DMS79 treated with DMSO at 0.1 percent for 48 hours (cell line): Measurements from ENCODE around the gene SEMA3B.
"Not testable (repeated sequence)": the region's sequence is repeated elsewhere in the genome, so short reads cannot be mapped to it uniquely, and the experiment has no call there.

Experiments
- DNase-seq: peaks from one replicate; lab custom pipeline; 2025; lab: John Stamatoyannopoulos, UW

SEMA3B gene

GRCh38 chr3:50294089-50294488 lies 25.1 kb downstream of the SEMA3B start:
- no peak for DNase-seq

GRCh38 chr3:50294492-50295403 lies 25.8 kb downstream of the SEMA3B start:
- no peak for DNase-seq

- DNase-seq: no peak
These were observed 26.8 kb downstream of the SEMA3B start for GRCh38 chr3:50295553-50296431.

GRCh38 chr3:50296721-50297383 lies 27.9 kb downstream of the SEMA3B start:
- no peak for DNase-seq

GRCh38 chr3:50297384-50297775 lies 28.4 kb downstream of the SEMA3B start:
- no peak for DNase-seq

GRCh38 chr3:50297896-50298725 lies 29.2 kb downstream of the SEMA3B start:
- DNase-seq: no peak

GRCh38 chr3:50298836-50299637 lies 30.1 kb downstream of the SEMA3B start, which contains the start of the genes HYAL3 and NAA80:
TSS of gene HYAL3 (minus strand) at chr3:50299405. CDS start at chr3:50295602, 3,803 bp downstream.
TSS of gene NAA80 (minus strand) at chr3:50299405. CDS start at chr3:50297463, 1,942 bp downstream.
- DNase-seq: peak; percentile 88

GRCh38 chr3:50299638-50299928 lies 30.6 kb downstream of the SEMA3B start:
- no peak for DNase-seq

GRCh38 chr3:50299929-50300680 lies 31.2 kb downstream of the SEMA3B start:
- no peak for DNase-seq

- no peak for DNase-seq
These were observed 31.8 kb downstream of the SEMA3B start for GRCh38 chr3:50300681-50301254.

- no peak for DNase-seq
These were observed 33.4 kb downstream of the SEMA3B start for GRCh38 chr3:50302095-50303012.

GRCh38 chr3:50303013-50303815 lies 34.3 kb downstream of the SEMA3B start, which contains the start of gene HYAL1:
TSS of gene HYAL1 (minus strand) at chr3:50303574. CDS start at chr3:50302956, 618 bp downstream.
- DNase-seq: no peak

- DNase-seq: no peak
These were observed 35.7 kb downstream of the SEMA3B start for GRCh38 chr3:50304601-50305000.

- DNase-seq: not testable (repeated sequence)
These were observed 43.1 kb downstream of the SEMA3B start for GRCh38 chr3:50312041-50312440.

GRCh38 chr3:50314342-50314741 lies 45.4 kb downstream of the SEMA3B start:
- no peak for DNase-seq

GRCh38 chr3:50314816-50315215 lies 45.9 kb downstream of the SEMA3B start:
- no peak for DNase-seq

- DNase-seq: peak; percentile 51
These were observed 47.8 kb downstream of the SEMA3B start for GRCh38 chr3:50316657-50317242.
